ENCODE results near the gene MIPEP. TPM values are rescaled to one million over a fixed set of nuclear protein-coding genes. Genes with fewer than 3 reads are reported as not detected.
"Not testable (repeated sequence)": the region's sequence is repeated elsewhere in the genome, so short reads cannot be mapped to it uniquely, and the experiment has no call there.

MIPEP gene
- total RNA-seq, 1 donor: 3.5 TPM

- no peak overlapping the region for H3K4me3 ChIP-seq (ENCODE audit: low read length)
- H3K4me1 ChIP-seq (ENCODE audit: insufficient read depth, low read length): no peaks in the 10 kb centered on the region
- no peaks in the 10 kb centered on the region for H3K27me3 ChIP-seq (ENCODE audit: insufficient read depth, low read length)
- H3K9me3 ChIP-seq (ENCODE audit: low read depth, low read length): no peaks in the 10 kb centered on the region
Measured at GRCh38 chr13:23771552-23771951, 117.6 kb downstream of the MIPEP start.

GRCh38 chr13:23770973-23771372 is 118.2 kb downstream of the MIPEP start:
- no peaks in the 10 kb centered on the region for H3K27me3 ChIP-seq (ENCODE audit: insufficient read depth, low read length)
- H3K4me3 ChIP-seq (ENCODE audit: low read length): no peak overlapping the region
- no peaks in the 10 kb centered on the region for H3K4me1 ChIP-seq (ENCODE audit: insufficient read depth, low read length)
- no peaks in the 10 kb centered on the region for H3K9me3 ChIP-seq (ENCODE audit: low read depth, low read length)

- Histone ChIP-seq H3K4me1 (ENCODE audit: insufficient read depth, low read length) (no peaks in the 10 kb centered on the region), H3K27me3 (ENCODE audit: insufficient read depth, low read length) (no peaks in the 10 kb centered on the region), H3K4me3 (ENCODE audit: low read length) (no peak overlapping the region), H3K9me3 (ENCODE audit: low read depth, low read length) (no peaks in the 10 kb centered on the region)
Measured at GRCh38 chr13:23770428-23770827, 118.8 kb downstream of the MIPEP start.

GRCh38 chr13:23769401-23769800 is 119.8 kb downstream of the MIPEP start:
- no peak overlapping the region for H3K4me3 ChIP-seq (ENCODE audit: low read length)
- H3K4me1 ChIP-seq (ENCODE audit: insufficient read depth, low read length): no peaks in the 10 kb centered on the region
- H3K27me3 ChIP-seq (ENCODE audit: insufficient read depth, low read length): no peaks in the 10 kb centered on the region
- no peaks in the 10 kb centered on the region for H3K9me3 ChIP-seq (ENCODE audit: low read depth, low read length)

- no peaks in the 10 kb centered on the region for H3K4me1 ChIP-seq (ENCODE audit: insufficient read depth, low read length)
- no peaks in the 10 kb centered on the region for H3K9me3 ChIP-seq (ENCODE audit: low read depth, low read length)
- H3K27me3 ChIP-seq (ENCODE audit: insufficient read depth, low read length): no peaks in the 10 kb centered on the region
- no peak overlapping the region for H3K4me3 ChIP-seq (ENCODE audit: low read length)
Measured at GRCh38 chr13:23767838-23768237, 121.4 kb downstream of the MIPEP start.

GRCh38 chr13:23766939-23767338 is 122.3 kb downstream of the MIPEP start:
- H3K4me3 ChIP-seq (ENCODE audit: low read length): no peak overlapping the region
- H3K9me3 ChIP-seq (ENCODE audit: low read depth, low read length): no peaks in the 10 kb centered on the region
- H3K27me3 ChIP-seq (ENCODE audit: insufficient read depth, low read length): no peaks in the 10 kb centered on the region
- H3K4me1 ChIP-seq (ENCODE audit: insufficient read depth, low read length): no peaks in the 10 kb centered on the region

GRCh38 chr13:23766283-23766682 is 122.9 kb downstream of the MIPEP start:
- Histone ChIP-seq H3K4me3 (ENCODE audit: low read length) (no peak overlapping the region), H3K9me3 (ENCODE audit: low read depth, low read length) (no peaks in the 10 kb centered on the region), H3K4me1 (ENCODE audit: insufficient read depth, low read length) (no peaks in the 10 kb centered on the region), H3K27me3 (ENCODE audit: insufficient read depth, low read length) (no peaks in the 10 kb centered on the region)

GRCh38 chr13:23765531-23765930 is 123.7 kb downstream of the MIPEP start:
- no peaks in the 10 kb centered on the region for H3K27me3 ChIP-seq (ENCODE audit: insufficient read depth, low read length)
- H3K9me3 ChIP-seq (ENCODE audit: low read depth, low read length): no peaks in the 10 kb centered on the region
- no peaks in the 10 kb centered on the region for H3K4me1 ChIP-seq (ENCODE audit: insufficient read depth, low read length)
- H3K4me3 ChIP-seq (ENCODE audit: low read length): no peak overlapping the region

- Histone ChIP-seq H3K4me1 (ENCODE audit: insufficient read depth, low read length) (no peaks in the 10 kb centered on the region), H3K9me3 (ENCODE audit: low read depth, low read length) (no peaks in the 10 kb centered on the region), H3K27me3 (ENCODE audit: insufficient read depth, low read length) (no peaks in the 10 kb centered on the region), H3K4me3 (ENCODE audit: low read length) (no peak overlapping the region)
Measured at GRCh38 chr13:23763318-23763717, 125.9 kb downstream of the MIPEP start.

GRCh38 chr13:23761760-23762159 is 127.4 kb downstream of the MIPEP start:
- not testable (repeated sequence) for H3K4me1 ChIP-seq (ENCODE audit: insufficient read depth, low read length); H3K9me3 ChIP-seq (ENCODE audit: low read depth, low read length); H3K27me3 ChIP-seq (ENCODE audit: insufficient read depth, low read length); H3K4me3 ChIP-seq (ENCODE audit: low read length)

- Histone ChIP-seq H3K27me3 (ENCODE audit: insufficient read depth, low read length) (no peaks in the 10 kb centered on the region), H3K4me3 (ENCODE audit: low read length) (no peak overlapping the region), H3K4me1 (ENCODE audit: insufficient read depth, low read length) (no peaks in the 10 kb centered on the region), H3K9me3 (ENCODE audit: low read depth, low read length) (no peaks in the 10 kb centered on the region)
Measured at GRCh38 chr13:23760000-23760399, 129.2 kb downstream of the MIPEP start.

- Histone ChIP-seq H3K27me3 (ENCODE audit: insufficient read depth, low read length) (no peaks in the 10 kb centered on the region), H3K4me1 (ENCODE audit: insufficient read depth, low read length) (no peaks in the 10 kb centered on the region), H3K9me3 (ENCODE audit: low read depth, low read length) (no peaks in the 10 kb centered on the region), H3K4me3 (ENCODE audit: low read length) (no peak overlapping the region)
Measured at GRCh38 chr13:23758798-23759527, 130.2 kb downstream of the MIPEP start.

GRCh38 chr13:23754997-23755396 is 134.2 kb downstream of the MIPEP start:
- Histone ChIP-seq H3K4me1 (ENCODE audit: insufficient read depth, low read length) (no peaks in the 10 kb centered on the region), H3K9me3 (ENCODE audit: low read depth, low read length) (no peaks in the 10 kb centered on the region), H3K4me3 (ENCODE audit: low read length) (no peak overlapping the region), H3K27me3 (ENCODE audit: insufficient read depth, low read length) (no peaks in the 10 kb centered on the region)

- no peaks in the 10 kb centered on the region for H3K4me1 ChIP-seq (ENCODE audit: insufficient read depth, low read length)
- no peaks in the 10 kb centered on the region for H3K9me3 ChIP-seq (ENCODE audit: low read depth, low read length)
- H3K27me3 ChIP-seq (ENCODE audit: insufficient read depth, low read length): no peaks in the 10 kb centered on the region
- no peak overlapping the region for H3K4me3 ChIP-seq (ENCODE audit: low read length)
Measured at GRCh38 chr13:23754506-23754905, 134.7 kb downstream of the MIPEP start.

- no peaks in the 10 kb centered on the region for H3K27me3 ChIP-seq (ENCODE audit: insufficient read depth, low read length)
- H3K4me1 ChIP-seq (ENCODE audit: insufficient read depth, low read length): no peaks in the 10 kb centered on the region
- no peaks in the 10 kb centered on the region for H3K9me3 ChIP-seq (ENCODE audit: low read depth, low read length)
Measured at GRCh38 chr13:23753458-23753857, 135.7 kb downstream of the MIPEP start.

More at GRCh38 chr13:23753458-23753857, 135.7 kb downstream of the MIPEP start:
- no peak overlapping the region for H3K4me3 ChIP-seq (ENCODE audit: low read length)
